Measurements from ENCODE around the gene LDB2. TPM values are rescaled to one million over a fixed set of nuclear protein-coding genes. Genes with fewer than 3 reads are reported as not detected.

The LDB2 gene
- total and polyA plus RNA-seq, 7 donors = 7.0 to 18.9 (median 10.1) TPM

DNA sequence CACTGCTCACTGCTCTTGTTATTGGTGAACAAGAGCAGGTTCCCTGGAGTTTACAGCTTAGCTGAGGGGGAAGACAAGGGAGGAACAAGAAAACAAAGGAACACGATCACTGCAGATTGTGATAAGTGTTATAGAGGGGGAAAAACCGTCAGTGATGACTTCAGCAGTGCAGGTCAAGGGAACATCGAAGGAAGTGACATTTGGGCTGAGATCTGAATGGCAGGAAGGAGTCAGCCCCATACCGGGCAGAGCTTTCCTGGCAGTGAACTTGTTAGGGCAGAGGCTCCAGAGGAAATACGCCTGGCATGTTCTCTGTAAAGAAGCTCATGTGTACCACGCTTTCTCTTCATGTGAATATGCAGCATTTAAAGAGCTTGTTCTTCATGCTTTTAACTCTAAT, 78.1 kb downstream of the LDB2 start:
- TF ChIP-seq, protein P1, sequence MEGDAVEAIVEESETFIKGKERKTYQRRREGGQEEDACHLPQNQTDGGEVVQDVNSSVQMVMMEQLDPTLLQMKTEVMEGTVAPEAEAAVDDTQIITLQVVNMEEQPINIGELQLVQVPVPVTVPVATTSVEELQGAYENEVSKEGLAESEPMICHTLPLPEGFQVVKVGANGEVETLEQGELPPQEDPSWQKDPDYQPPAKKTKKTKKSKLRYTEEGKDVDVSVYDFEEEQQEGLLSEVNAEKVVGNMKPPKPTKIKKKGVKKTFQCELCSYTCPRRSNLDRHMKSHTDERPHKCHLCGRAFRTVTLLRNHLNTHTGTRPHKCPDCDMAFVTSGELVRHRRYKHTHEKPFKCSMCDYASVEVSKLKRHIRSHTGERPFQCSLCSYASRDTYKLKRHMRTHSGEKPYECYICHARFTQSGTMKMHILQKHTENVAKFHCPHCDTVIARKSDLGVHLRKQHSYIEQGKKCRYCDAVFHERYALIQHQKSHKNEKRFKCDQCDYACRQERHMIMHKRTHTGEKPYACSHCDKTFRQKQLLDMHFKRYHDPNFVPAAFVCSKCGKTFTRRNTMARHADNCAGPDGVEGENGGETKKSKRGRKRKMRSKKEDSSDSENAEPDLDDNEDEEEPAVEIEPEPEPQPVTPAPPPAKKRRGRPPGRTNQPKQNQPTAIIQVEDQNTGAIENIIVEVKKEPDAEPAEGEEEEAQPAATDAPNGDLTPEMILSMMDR (IDR thresholded peaks at IDR 0.05) = no peak
- Histone ChIP-seq H3K36me3 (ENCODE audit: insufficient read depth in 1 of 2, low read depth in 1 of 2) (no peaks in the 10 kb centered on the region), H3K27me3 (ENCODE audit: insufficient read depth in 3 of 3, low read length in 2 of 3) (no peaks in the 10 kb centered on the region), H3K27ac (no peak overlapping the region), H3K9me3 (no peaks in the 10 kb centered on the region), H3K4me3 (no peak overlapping the region), H3K4me1 (no peaks in the 10 kb centered on the region)
- intact Hi-C loops (cut with DNase I) = no loop called here
- DNase-seq = no peak
- WGBS, 3 donors = 11 to 24% (median 16%) methylated on average over 6 of the region's 6 CpGs
- ATAC-seq = peak in 1 of 4 donors; percentile 50

DNA sequence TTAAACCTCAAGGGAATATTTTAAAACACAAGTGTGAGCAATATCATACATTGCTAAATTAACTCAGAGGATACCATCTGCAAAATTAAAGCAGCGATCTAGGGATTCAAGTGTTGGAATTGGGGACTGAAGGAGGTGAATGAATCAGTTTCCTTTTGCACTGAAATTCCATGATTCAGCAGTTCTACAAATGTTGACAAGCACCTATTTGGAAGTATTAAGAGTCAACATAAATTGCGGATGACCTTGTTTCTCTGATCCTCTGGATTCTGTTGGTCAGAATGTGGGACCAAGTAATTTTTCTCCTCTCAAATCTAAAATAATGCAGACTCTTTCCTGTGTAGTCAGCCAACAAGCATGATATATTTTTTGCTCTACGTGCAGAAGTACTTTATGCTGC, 78.8 kb downstream of the LDB2 start:
- no peaks in the 10 kb centered on the region for H3K4me1 ChIP-seq
- ATAC-seq (no peak), DNase-seq (no peak)
- no peaks in the 10 kb centered on the region for H3K9me3 ChIP-seq
- H3K27ac ChIP-seq = peak overlapping the region; percentile 15
- no peaks in the 10 kb centered on the region for H3K36me3 ChIP-seq (ENCODE audit: insufficient read depth in 1 of 2, low read depth in 1 of 2)
- 66 to 72% (median 66%) methylated on average over 3 of the region's 3 CpGs for WGBS, 3 donors
- TF ChIP-seq, protein P1 (IDR thresholded peaks at IDR 0.05) = no peak
- H3K27me3 ChIP-seq (ENCODE audit: insufficient read depth in 3 of 3, low read length in 2 of 3) = no peaks in the 10 kb centered on the region
- no peak overlapping the region for H3K4me3 ChIP-seq
- intact Hi-C loops (cut with DNase I) = no loop called here

DNA sequence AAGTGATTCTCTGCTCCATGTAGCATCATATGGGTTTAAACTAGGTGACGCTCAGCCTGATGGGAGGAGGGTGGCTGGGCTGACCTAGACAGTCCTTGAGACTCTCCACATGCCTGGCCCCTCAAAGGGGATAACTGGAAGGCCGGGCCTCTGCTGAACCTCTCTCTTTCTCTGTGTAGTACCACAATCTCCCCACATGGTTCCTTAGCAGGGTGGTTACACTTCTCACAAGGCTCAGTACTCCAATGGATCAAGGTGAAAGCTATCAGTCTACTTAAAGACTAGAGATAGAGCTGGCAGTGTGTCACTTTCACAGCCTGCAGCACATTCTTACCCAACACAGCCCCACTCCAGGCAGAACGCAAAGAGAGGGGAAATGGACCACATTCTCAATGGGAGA, 80.4 kb downstream of the LDB2 start:
- ATAC-seq (no peak), DNase-seq (no peak)
- no peak overlapping the region for H3K27ac ChIP-seq
- TF ChIP-seq, protein P1 (IDR thresholded peaks at IDR 0.05) = no peak
- WGBS, 3 donors = 72 to 87% (median 81%) methylated on average over 3 of the region's 3 CpGs
- intact Hi-C loops (cut with DNase I) = no loop called here
- H3K4me3 ChIP-seq = no peak overlapping the region
- no peaks in the 10 kb centered on the region for H3K27me3 ChIP-seq (ENCODE audit: insufficient read depth in 3 of 3, low read length in 2 of 3)
- no peaks in the 10 kb centered on the region for H3K4me1 ChIP-seq
- no peaks in the 10 kb centered on the region for H3K36me3 ChIP-seq (ENCODE audit: insufficient read depth in 1 of 2, low read depth in 1 of 2)
- no peaks in the 10 kb centered on the region for H3K9me3 ChIP-seq

DNA sequence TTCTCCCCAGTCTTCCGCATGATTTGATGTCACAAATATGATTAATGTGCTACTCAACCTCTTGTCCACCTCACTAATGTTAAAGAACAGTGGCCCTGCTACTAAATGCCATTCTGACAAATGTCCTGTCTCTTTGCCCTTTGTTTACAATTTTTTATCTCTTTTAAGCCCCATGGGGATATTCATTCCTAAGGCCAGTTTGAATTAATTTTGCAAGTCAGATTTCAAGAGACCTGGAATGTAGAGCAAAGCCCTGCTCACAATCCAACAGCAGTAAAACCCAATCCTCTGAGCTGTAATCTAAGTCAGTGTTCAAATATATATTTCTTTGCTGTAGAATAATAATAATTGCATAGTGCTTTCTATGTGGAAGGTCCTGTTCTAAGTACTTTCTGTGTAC, 81.2 kb downstream of the LDB2 start:
- H3K9me3 ChIP-seq = no peaks in the 10 kb centered on the region
- intact Hi-C loops (cut with DNase I) = no loop called here
- TF ChIP-seq, protein P1 (IDR thresholded peaks at IDR 0.05) = no peak
- no peak overlapping the region for H3K27ac ChIP-seq
- H3K27me3 ChIP-seq (ENCODE audit: insufficient read depth in 3 of 3, low read length in 2 of 3) = no peaks in the 10 kb centered on the region
- no peaks in the 10 kb centered on the region for H3K4me1 ChIP-seq
- H3K4me3 ChIP-seq = no peak overlapping the region
- no peak for DNase-seq
- no peaks in the 10 kb centered on the region for H3K36me3 ChIP-seq (ENCODE audit: insufficient read depth in 1 of 2, low read depth in 1 of 2)
- WGBS, 3 donors = 83 to 95% (median 90%) methylated on average over 1 of the region's 1 CpG
- no peak for ATAC-seq

DNA sequence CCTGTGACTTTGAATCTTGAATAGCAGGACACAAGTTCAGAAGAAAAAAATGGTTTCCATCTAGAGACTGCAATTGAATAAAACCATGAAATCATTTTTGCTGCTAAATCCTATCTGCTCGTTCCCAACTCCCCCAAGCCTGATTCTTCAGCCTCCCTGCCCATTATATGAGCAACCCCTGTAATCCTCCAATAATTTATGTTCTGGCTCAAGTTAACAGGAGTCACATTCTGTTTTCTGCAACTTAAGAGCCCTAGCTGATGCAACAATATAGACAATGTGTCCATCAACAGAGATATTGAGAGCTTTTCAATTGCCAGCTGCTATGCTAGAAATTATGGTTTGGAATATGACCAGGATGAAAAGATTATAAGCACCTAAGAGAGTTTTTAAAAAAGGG, 84.1 kb downstream of the LDB2 start:
- H3K27me3 ChIP-seq (ENCODE audit: insufficient read depth in 3 of 3, low read length in 2 of 3) = no peaks in the 10 kb centered on the region
- no peak for ATAC-seq
- TF ChIP-seq, protein P1 (IDR thresholded peaks at IDR 0.05) = no peak
- no peaks in the 10 kb centered on the region for H3K36me3 ChIP-seq (ENCODE audit: insufficient read depth in 1 of 2, low read depth in 1 of 2)
- 22 to 38% (median 22%) methylated on average over 1 of the region's 1 CpG for WGBS, 3 donors
- no peak overlapping the region for H3K4me3 ChIP-seq
- intact Hi-C loops (cut with DNase I) = no loop called here
- no peak overlapping the region for H3K27ac ChIP-seq
- no peaks in the 10 kb centered on the region for H3K4me1 ChIP-seq
- no peaks in the 10 kb centered on the region for H3K9me3 ChIP-seq
- no peak for DNase-seq

Data from psoas muscle (tissue), 8 donors.